Breast epithelium (tissue), 3 donors: ENCODE results near the gene ASB5.

ENCODE experiments used
- POLR2A ChIP-seq: fragments of 450-650 bp; IDR thresholded peaks from one replicate; pipeline ENCODE4 v1.6.1; 2016; ENCODE audit warnings: antibody characterized with exemption, mild to moderate bottlenecking, moderate library complexity
- POLR2AphosphoS5 ChIP-seq, 3 donors: sonication (generic); formaldehyde crosslinking; IDR thresholded peaks; one replicate each; pipeline ENCODE4 v1.6.1; 2017; ENCODE audit warnings: antibody characterized with exemption in 3 of 3
- TF ChIP-seq, protein P1 (sequence below), 3 donors: fragments of 450-650 bp; IDR thresholded peaks; one replicate each; pipeline ENCODE4 v1.5.1; 2016 to 2017; ENCODE audit warnings: antibody characterized with exemption in 3 of 3, mild to moderate bottlenecking in 3 of 3, moderate library complexity in 3 of 3

DNA sequence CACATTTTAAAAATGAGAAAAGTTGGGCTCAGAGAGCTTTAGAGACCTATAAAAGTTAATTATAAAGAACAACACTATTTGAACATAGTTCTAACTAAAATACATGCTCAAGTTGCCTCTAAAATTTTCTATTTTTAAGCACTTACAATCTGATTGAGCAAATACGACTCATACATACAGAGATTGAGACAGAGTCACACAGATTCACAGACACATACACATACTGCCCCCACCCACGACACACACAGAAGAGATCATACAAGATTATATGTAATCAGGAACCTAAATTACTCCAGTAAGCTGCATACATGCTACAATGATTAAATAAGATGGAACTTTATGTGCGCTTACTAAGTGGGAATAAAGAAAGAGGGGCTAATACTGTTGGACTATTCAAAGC lies 2.7 kb upstream of the ASB5 start:
- TF ChIP-seq POLR2A (no peak), POLR2AphosphoS5 (IDR thresholded peaks at IDR 0.05) (no peak)
- TF ChIP-seq, protein P1, sequence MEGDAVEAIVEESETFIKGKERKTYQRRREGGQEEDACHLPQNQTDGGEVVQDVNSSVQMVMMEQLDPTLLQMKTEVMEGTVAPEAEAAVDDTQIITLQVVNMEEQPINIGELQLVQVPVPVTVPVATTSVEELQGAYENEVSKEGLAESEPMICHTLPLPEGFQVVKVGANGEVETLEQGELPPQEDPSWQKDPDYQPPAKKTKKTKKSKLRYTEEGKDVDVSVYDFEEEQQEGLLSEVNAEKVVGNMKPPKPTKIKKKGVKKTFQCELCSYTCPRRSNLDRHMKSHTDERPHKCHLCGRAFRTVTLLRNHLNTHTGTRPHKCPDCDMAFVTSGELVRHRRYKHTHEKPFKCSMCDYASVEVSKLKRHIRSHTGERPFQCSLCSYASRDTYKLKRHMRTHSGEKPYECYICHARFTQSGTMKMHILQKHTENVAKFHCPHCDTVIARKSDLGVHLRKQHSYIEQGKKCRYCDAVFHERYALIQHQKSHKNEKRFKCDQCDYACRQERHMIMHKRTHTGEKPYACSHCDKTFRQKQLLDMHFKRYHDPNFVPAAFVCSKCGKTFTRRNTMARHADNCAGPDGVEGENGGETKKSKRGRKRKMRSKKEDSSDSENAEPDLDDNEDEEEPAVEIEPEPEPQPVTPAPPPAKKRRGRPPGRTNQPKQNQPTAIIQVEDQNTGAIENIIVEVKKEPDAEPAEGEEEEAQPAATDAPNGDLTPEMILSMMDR (IDR thresholded peaks at IDR 0.05) = no peak
